Ovary (tissue), 9 donors: ENCODE measurements around the gene GNA14. TPM values are rescaled to one million over a fixed set of nuclear protein-coding genes. Genes with fewer than 3 reads are reported as not detected.

Experiments
- DNase-seq, 5 donors: peaks; one replicate each; pipeline ENCODE4 v3.0.0-alpha.2; 2019 to 2020
- H3K27ac ChIP-seq, 2 donors: fragments of 200-600 bp; one replicate each; pipeline versions ENCODE4 v1.5.1 to v1.8.0; 2019 to 2022
- H3K27me3 ChIP-seq: fragments of 200-600 bp; one replicate; pipeline ENCODE4 v1.8.0; 2022
- H3K36me3 ChIP-seq: fragments of 200-600 bp; sonication (generic); one replicate; pipeline ENCODE4 v1.5.1; 2019
- H3K4me1 ChIP-seq: one replicate; pipeline ENCODE4 v1.8.1; 2013; ENCODE audit warnings: mild to moderate bottlenecking, moderate library complexity; ENCODE audit not compliant: insufficient read depth
- H3K4me3 ChIP-seq: fragments of 200-600 bp; sonication (generic); one replicate; pipeline ENCODE4 v1.5.1; 2017
- H3K9me3 ChIP-seq, 2 donors: fragments of 200-600 bp in 1 of 2; sonication (generic) in 1 of 2; one replicate each; pipeline versions ENCODE4 v1.5.1 to v1.8.1; 2013 to 2019; ENCODE audit warnings: mild to moderate bottlenecking in 1 of 2, moderate library complexity in 1 of 2
- CTCF ChIP-seq, 3 donors: fragments of 450-650 bp in 2 of 3; fragments of 200-600 bp in 1 of 3; IDR thresholded peaks; one replicate each; pipeline versions ENCODE4 v1.5.1 to v1.8.0; 2016 to 2022; ENCODE audit warnings: antibody characterized with exemption in 3 of 3, mild to moderate bottlenecking in 1 of 3
- EP300 ChIP-seq: sonication (generic); formaldehyde crosslinking; IDR thresholded peaks from one replicate; pipeline ENCODE4 v1.6.1; 2017; ENCODE audit warnings: antibody characterized with exemption
- POLR2A ChIP-seq: fragments of 450-650 bp; IDR thresholded peaks from one replicate; pipeline ENCODE4 v1.6.1; 2017; ENCODE audit warnings: antibody characterized with exemption, mild to moderate bottlenecking, moderate library complexity
- WGBS, 3 donors: extraction: QIAGEN DNeasy Blood & Tissue Kit in 1 of 3; methylation state at CpG; one replicate each; pipeline versions ENCODE4 v1.1.5 to v1.1.7; 2013 to 2017; 5-methylcytosine and 5-hydroxymethylcytosine counted together
- intact Hi-C, 4 donors: fragments of 100-400 bp; cut with DNase I; formaldehyde crosslinking; loops; one replicate each; pipeline versions ENCODE4 v1.11.0 to v1.15.1; 2022 to 2023
- polyA plus RNA-seq, 2 donors: library from polyadenylated mRNA; stranded (reverse); fragments of 200-250 nt in 1 of 2; fragments of 350-450 nt in 1 of 2; fragmentation: Illumina TruSeq in 1 of 2; extraction: RNeasy Lipid Tissue Mini Kit (QIAGEN cat#74804) in 1 of 2; gene quantifications; one replicate each; pipeline ENCODE4 v1.2.3, GENCODE V29; 2013 to 2014
- total RNA-seq, 7 donors: library from RNA; depleted of rRNA in 2 of 7; stranded (reverse); fragments of >200 nt in 2 of 7; fragmentation: NEBNext Ultra II Directional in 3 of 7; extraction: Animal tissue kit (Norgen Biotek cat#: 25700) in 3 of 7; gene quantifications; one replicate each; pipeline versions ENCODE4 v1.1.0 to v1.2.4, GENCODE V29; 2016 to 2023
- donor health status: DM: no; HTN: no; CAD: no; lungs with moderate emphysema.
- donor health status: DM: no; HTN: no; CAD: no.
- donor health status: Bipolar disorder and iron deficiency.
- donor health status: DM: yes; HTN: yes; CAD: no.
- donor health status: DM: no; HTN: no; CAD: no.
- donor health status: DM: yes; HTN: yes; CAD: no.

Gene GNA14
- total and polyA plus RNA-seq, 9 donors, result 4.9 to 9.9 (median 7.6) TPM

GRCh38 chr9:77541055-77541454 lies 107.1 kb downstream of the GNA14 start:
- WGBS, 3 donors, result 92 to 97% (median 92%) methylated on average over 2 of the region's 2 CpGs
- DNase-seq, result no peak
- Histone ChIP-seq H3K27ac (no peak overlapping the region), H3K36me3 (no peaks in the 10 kb centered on the region), H3K9me3 (no peaks in the 10 kb centered on the region), H3K27me3 (no peaks in the 10 kb centered on the region), H3K4me3 (no peak overlapping the region), H3K4me1 (no peaks in the 10 kb centered on the region)
- TF ChIP-seq EP300 (no peak), POLR2A (no peak), CTCF (IDR thresholded peaks at IDR 0.05) (no peak)
- intact Hi-C loops, result no loop called here

- H3K27me3 ChIP-seq, result no peaks in the 10 kb centered on the region
- H3K4me3 ChIP-seq, result no peak overlapping the region
- no peaks in the 10 kb centered on the region for H3K9me3 ChIP-seq
- H3K27ac ChIP-seq, result no peak overlapping the region
- peaks cover 9% of the 10 kb centered on the region for H3K4me1 ChIP-seq
- no peaks in the 10 kb centered on the region for H3K36me3 ChIP-seq
- TF ChIP-seq CTCF (IDR thresholded peaks at IDR 0.05) (no peak), EP300 (no peak), POLR2A (no peak)
- intact Hi-C loops, result no loop called here
- 68 to 75% (median 72%) methylated on average over 7 of the region's 7 CpGs for WGBS, 3 donors
- DNase-seq, result no peak
These were observed 113.6 kb downstream of the GNA14 start for GRCh38 chr9:77534376-77535057.

- no peak for TF ChIP-seq POLR2A
- no peak for TF ChIP-seq EP300
- no peak for TF ChIP-seq CTCF (IDR thresholded peaks at IDR 0.05)
- no peaks in the 10 kb centered on the region for H3K36me3 ChIP-seq
- intact Hi-C loops, result no loop called here
- no peaks in the 10 kb centered on the region for H3K9me3 ChIP-seq
- no peak for DNase-seq
- peaks cover 9% of the 10 kb centered on the region for H3K4me1 ChIP-seq
- no peak overlapping the region for H3K27ac ChIP-seq
- H3K27me3 ChIP-seq, result no peaks in the 10 kb centered on the region
- H3K4me3 ChIP-seq, result no peak overlapping the region
- WGBS, 3 donors, result 86 to 94% (median 92%) methylated on average over 3 of the region's 3 CpGs
These were observed 114.5 kb downstream of the GNA14 start for GRCh38 chr9:77533671-77534070.

GRCh38 chr9:77532607-77533006 lies 115.5 kb downstream of the GNA14 start:
- Histone ChIP-seq H3K4me3 (no peak overlapping the region), H3K9me3 (no peaks in the 10 kb centered on the region), H3K36me3 (no peaks in the 10 kb centered on the region), H3K27ac (no peak overlapping the region), H3K4me1 (peaks cover 9% of the 10 kb centered on the region), H3K27me3 (no peaks in the 10 kb centered on the region)
- TF ChIP-seq CTCF (IDR thresholded peaks at IDR 0.05), result no peak
- DNase-seq, result no peak
- intact Hi-C loops, result no loop called here
- WGBS, 3 donors, result 84 to 95% (median 94%) methylated on average over 5 of the region's 5 CpGs
